ENCODE measurements around the gene SLC16A3. TPM values are rescaled to one million over a fixed set of nuclear protein-coding genes. Genes with fewer than 3 reads are reported as not detected.

SLC16A3 gene
- total and polyA plus RNA-seq, 10 of the 15 experiments (the other 5 are each of a cell fraction or from before 2014, with no cell fraction given): 0.10 to 46.5 (median 8.0) TPM

DNA sequence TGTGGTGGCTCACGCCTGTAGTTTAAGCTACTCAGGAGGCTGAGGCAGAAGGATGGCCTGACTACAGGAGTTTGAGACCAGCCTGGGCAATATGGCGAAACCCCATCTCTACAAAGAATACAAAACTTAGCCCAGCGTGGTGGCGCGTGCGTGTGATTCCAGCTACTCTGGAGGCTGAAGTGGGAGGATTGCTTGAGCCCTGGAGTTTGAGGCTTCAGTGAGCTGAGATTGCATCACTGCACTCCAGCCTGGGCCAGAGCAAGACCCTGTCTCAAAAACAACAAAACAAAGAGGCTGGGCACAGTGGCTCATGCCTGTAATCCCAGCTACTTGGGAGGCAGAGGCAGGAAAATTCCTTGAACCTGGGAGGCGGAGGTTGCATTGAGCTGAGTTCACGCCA, 51.7 kb downstream of the SLC16A3 start:
- FAIRE-seq (no peak), ATAC-seq (no peak)

More for the DNA sequence above, 51.7 kb downstream of the SLC16A3 start:
- in situ Hi-C loops (cut with MboI): no loop called here
- H3K36me3 ChIP-seq (ENCODE audit: control insufficient read depth in 2 of 2, insufficient read depth in 2 of 2, low read length in 1 of 2): no peaks in the 10 kb centered on the region
- H3K27me3 ChIP-seq (replicated peaks in 1 of 2; ENCODE audit: control insufficient read depth in 2 of 2, insufficient read depth in 2 of 2, low read length in 1 of 2): no peaks in the 10 kb centered on the region
- 87% methylated on average over 8 of the region's 8 CpGs for WGBS (ENCODE audit: insufficient coverage, insufficient replicate concordance, low lambda C conversion rate, missing lambda C conversion rate)
- RAD21 ChIA-PET (ENCODE audit: unreplicated experiment): no interaction called here
- POLR2A ChIA-PET: no interaction called here
- H3K4me2 ChIP-seq (ENCODE audit: control insufficient read depth, insufficient read depth): no peak overlapping the region
- H2AFZ ChIP-seq (ENCODE audit: control insufficient read depth, low read depth, low read length): no peak overlapping the region
- no peaks in the 10 kb centered on the region; the same call in 1 of the 2 replicates for H3K4me1 ChIP-seq (ENCODE audit: control insufficient read depth, insufficient read depth, low read length)
- H3K27ac ChIP-seq (ENCODE audit: control insufficient read depth, insufficient read depth): no peak overlapping the region
- TF ChIP-seq, protein P1, sequence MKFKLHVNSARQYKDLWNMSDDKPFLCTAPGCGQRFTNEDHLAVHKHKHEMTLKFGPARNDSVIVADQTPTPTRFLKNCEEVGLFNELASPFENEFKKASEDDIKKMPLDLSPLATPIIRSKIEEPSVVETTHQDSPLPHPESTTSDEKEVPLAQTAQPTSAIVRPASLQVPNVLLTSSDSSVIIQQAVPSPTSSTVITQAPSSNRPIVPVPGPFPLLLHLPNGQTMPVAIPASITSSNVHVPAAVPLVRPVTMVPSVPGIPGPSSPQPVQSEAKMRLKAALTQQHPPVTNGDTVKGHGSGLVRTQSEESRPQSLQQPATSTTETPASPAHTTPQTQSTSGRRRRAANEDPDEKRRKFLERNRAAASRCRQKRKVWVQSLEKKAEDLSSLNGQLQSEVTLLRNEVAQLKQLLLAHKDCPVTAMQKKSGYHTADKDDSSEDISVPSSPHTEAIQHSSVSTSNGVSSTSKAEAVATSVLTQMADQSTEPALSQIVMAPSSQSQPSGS (IDR thresholded peaks at IDR 0.05; ENCODE audit: low read length): no peak
- TF ChIP-seq ZNF24 (IDR thresholded peaks at IDR 0.05): no peak
- TF ChIP-seq, protein P2, sequence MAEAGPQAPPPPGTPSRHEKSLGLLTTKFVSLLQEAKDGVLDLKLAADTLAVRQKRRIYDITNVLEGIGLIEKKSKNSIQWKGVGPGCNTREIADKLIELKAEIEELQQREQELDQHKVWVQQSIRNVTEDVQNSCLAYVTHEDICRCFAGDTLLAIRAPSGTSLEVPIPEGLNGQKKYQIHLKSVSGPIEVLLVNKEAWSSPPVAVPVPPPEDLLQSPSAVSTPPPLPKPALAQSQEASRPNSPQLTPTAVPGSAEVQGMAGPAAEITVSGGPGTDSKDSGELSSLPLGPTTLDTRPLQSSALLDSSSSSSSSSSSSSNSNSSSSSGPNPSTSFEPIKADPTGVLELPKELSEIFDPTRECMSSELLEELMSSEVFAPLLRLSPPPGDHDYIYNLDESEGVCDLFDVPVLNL (IDR thresholded peaks at IDR 0.05; ENCODE audit: low read depth, low read length): no peak
- TF ChIP-seq CHD1 (IDR thresholded peaks at IDR 0.05; ENCODE audit: low read depth, low read length): no peak
- TF ChIP-seq CHD2 (IDR thresholded peaks at IDR 0.05; ENCODE audit: borderline replicate concordance, low read depth, low read length): no peak
- no peak for TF ChIP-seq CHD4 (IDR thresholded peaks at IDR 0.05)
- no peak for TF ChIP-seq FOS (IDR thresholded peaks at IDR 0.05; ENCODE audit: borderline replicate concordance, extremely low read depth, insufficient read length)
- TF ChIP-seq MTA2 (IDR thresholded peaks at IDR 0.05; ENCODE audit: low read depth): no peak
- no peak for TF ChIP-seq CBX3 (IDR thresholded peaks at IDR 0.05; ENCODE audit: borderline replicate concordance, low read depth)
- TF ChIP-seq HCFC1 (IDR thresholded peaks at IDR 0.05; ENCODE audit: low read length): no peak
- no peak for TF ChIP-seq RFX5 (IDR thresholded peaks at IDR 0.05; ENCODE audit: low read depth, low read length)
- TF ChIP-seq, protein P3, sequence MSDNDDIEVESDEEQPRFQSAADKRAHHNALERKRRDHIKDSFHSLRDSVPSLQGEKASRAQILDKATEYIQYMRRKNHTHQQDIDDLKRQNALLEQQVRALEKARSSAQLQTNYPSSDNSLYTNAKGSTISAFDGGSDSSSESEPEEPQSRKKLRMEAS (IDR thresholded peaks at IDR 0.05; ENCODE audit: low read depth, low read length): no peak
- TF ChIP-seq, protein P4, sequence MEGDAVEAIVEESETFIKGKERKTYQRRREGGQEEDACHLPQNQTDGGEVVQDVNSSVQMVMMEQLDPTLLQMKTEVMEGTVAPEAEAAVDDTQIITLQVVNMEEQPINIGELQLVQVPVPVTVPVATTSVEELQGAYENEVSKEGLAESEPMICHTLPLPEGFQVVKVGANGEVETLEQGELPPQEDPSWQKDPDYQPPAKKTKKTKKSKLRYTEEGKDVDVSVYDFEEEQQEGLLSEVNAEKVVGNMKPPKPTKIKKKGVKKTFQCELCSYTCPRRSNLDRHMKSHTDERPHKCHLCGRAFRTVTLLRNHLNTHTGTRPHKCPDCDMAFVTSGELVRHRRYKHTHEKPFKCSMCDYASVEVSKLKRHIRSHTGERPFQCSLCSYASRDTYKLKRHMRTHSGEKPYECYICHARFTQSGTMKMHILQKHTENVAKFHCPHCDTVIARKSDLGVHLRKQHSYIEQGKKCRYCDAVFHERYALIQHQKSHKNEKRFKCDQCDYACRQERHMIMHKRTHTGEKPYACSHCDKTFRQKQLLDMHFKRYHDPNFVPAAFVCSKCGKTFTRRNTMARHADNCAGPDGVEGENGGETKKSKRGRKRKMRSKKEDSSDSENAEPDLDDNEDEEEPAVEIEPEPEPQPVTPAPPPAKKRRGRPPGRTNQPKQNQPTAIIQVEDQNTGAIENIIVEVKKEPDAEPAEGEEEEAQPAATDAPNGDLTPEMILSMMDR (IDR thresholded peaks at IDR 0.05 in 2 of 3, conservative IDR thresholded peaks at IDR 0.05 in 1 of 3; ENCODE audit: control insufficient read depth in 2 of 3, extremely low read depth in 1 of 3, insufficient read depth in 1 of 3, low read depth in 3 of 3, low read length in 3 of 3): no peak
- TF ChIP-seq ZZZ3 (IDR thresholded peaks at IDR 0.05; ENCODE audit: control insufficient read depth, insufficient read length, low read depth): no peak
- TF ChIP-seq, protein P5, sequence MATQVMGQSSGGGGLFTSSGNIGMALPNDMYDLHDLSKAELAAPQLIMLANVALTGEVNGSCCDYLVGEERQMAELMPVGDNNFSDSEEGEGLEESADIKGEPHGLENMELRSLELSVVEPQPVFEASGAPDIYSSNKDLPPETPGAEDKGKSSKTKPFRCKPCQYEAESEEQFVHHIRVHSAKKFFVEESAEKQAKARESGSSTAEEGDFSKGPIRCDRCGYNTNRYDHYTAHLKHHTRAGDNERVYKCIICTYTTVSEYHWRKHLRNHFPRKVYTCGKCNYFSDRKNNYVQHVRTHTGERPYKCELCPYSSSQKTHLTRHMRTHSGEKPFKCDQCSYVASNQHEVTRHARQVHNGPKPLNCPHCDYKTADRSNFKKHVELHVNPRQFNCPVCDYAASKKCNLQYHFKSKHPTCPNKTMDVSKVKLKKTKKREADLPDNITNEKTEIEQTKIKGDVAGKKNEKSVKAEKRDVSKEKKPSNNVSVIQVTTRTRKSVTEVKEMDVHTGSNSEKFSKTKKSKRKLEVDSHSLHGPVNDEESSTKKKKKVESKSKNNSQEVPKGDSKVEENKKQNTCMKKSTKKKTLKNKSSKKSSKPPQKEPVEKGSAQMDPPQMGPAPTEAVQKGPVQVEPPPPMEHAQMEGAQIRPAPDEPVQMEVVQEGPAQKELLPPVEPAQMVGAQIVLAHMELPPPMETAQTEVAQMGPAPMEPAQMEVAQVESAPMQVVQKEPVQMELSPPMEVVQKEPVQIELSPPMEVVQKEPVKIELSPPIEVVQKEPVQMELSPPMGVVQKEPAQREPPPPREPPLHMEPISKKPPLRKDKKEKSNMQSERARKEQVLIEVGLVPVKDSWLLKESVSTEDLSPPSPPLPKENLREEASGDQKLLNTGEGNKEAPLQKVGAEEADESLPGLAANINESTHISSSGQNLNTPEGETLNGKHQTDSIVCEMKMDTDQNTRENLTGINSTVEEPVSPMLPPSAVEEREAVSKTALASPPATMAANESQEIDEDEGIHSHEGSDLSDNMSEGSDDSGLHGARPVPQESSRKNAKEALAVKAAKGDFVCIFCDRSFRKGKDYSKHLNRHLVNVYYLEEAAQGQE (IDR thresholded peaks at IDR 0.05; ENCODE audit: low read depth, low read length): no peak
- no peaks in the 10 kb centered on the region for H3K9me3 ChIP-seq (replicated peaks; ENCODE audit: control insufficient read depth, insufficient read depth, low read length)
- SMC1A ChIA-PET (ENCODE audit: uncharacterized antibody, unreplicated experiment): interaction anchor here (1.1 kb wide), 1 partner anchor 38 kb away, joined by 3 read pairs; no protein-coding TSS in a partner anchor
- no peaks in the 10 kb centered on the region for H4K20me1 ChIP-seq (ENCODE audit: control insufficient read depth, insufficient read depth)
- CTCF ChIA-PET: no interaction called here
- no peak overlapping the region for H3K4me3 ChIP-seq
- no TSS peak for BruUV-seq (replicated peaks)
- no peak overlapping the region for H3K9ac ChIP-seq (ENCODE audit: control insufficient read depth, insufficient read depth, low read length)
- no peak for DNase-seq (ENCODE audit: low read depth, low spot score)
- H3K79me2 ChIP-seq (ENCODE audit: control insufficient read depth, insufficient read depth, low read length): no peaks in the 10 kb centered on the region
- intact Hi-C loops (cut with micrococcal nuclease; ENCODE audit: unreplicated experiment): no loop called here
